Measurements from ENCODE around the gene SAPCD1.

Gene SAPCD1

GRCh38 chr6:31771992-31772358 lies 9.5 kb downstream of the SAPCD1 start:
- peak overlapping the region; percentile 63 for H3K27ac Mint-ChIP-seq
- DNase-seq (ENCODE audit: low spot score): no peak
- no peaks in the 10 kb centered on the region for H3K27me3 Mint-ChIP-seq (ENCODE audit: low read depth)
- no peak overlapping the region for H3K4me3 Mint-ChIP-seq
- H3K9me3 Mint-ChIP-seq: no peaks in the 10 kb centered on the region
- H3K4me1 Mint-ChIP-seq (ENCODE audit: low read depth): peaks cover 36% of the 10 kb centered on the region
- H3K36me3 Mint-ChIP-seq (ENCODE audit: low read depth): peaks cover 8% of the 10 kb centered on the region

- H3K27ac Mint-ChIP-seq: peak overlapping the region; percentile 76
- H3K36me3 Mint-ChIP-seq (ENCODE audit: low read depth): peaks cover 16% of the 10 kb centered on the region
- H3K4me3 Mint-ChIP-seq: no peak overlapping the region
- peaks cover 38% of the 10 kb centered on the region for H3K4me1 Mint-ChIP-seq (ENCODE audit: low read depth)
- no peaks in the 10 kb centered on the region for H3K9me3 Mint-ChIP-seq
- no peaks in the 10 kb centered on the region for H3K27me3 Mint-ChIP-seq (ENCODE audit: low read depth)
- no peak for DNase-seq (ENCODE audit: low spot score)
Observed at GRCh38 chr6:31775184-31775583, 12.7 kb downstream of the SAPCD1 start.

DNA sequence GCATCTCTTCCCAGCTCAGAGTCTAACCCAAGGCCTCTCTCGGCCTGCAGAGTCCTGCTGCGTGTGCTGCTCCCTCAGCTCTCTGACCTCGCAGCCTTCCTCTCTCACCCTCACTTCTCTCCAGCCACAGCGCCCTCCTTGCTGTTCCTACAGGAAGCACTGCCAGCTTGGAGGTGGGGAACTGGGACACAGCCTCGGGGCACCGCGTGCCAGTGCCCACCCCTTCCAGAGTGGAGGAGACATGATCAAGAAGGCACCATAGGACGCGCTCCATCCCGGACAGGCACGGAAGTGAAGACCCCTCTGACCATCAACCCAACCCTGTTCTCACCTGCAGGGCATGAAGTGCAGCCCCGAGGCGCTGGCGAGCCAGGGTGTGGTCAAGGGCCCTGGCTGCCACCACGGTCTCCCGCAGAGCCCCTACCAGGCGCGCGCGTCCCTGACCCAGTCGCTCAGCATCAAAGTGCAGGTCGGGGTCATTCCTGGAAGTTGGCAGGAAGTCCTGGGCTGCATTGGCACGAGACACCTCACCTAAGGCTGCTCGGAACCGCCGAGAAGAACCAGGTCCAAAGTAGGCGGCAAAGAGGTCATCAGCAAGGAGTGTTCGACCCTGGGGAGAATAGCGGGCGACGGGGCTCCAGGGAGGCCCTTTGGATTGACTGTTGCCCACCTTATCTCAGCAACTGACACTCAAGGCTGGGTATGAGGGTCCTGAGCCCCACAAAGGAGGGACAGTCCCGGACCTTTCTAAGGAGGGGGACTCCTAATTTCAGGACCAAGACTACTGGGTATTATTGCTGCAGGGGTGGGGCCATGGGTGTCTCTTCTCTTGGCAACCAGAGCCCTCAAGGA lies 13.4 kb downstream of the SAPCD1 start:
- H3K27ac Mint-ChIP-seq: peak overlapping the region; percentile 76
- peaks cover 18% of the 10 kb centered on the region for H3K36me3 Mint-ChIP-seq (ENCODE audit: low read depth)
- H3K9me3 Mint-ChIP-seq: no peaks in the 10 kb centered on the region
- peaks cover 36% of the 10 kb centered on the region for H3K4me1 Mint-ChIP-seq (ENCODE audit: low read depth)
- no peaks in the 10 kb centered on the region for H3K27me3 Mint-ChIP-seq (ENCODE audit: low read depth)
- DNase-seq (ENCODE audit: low spot score): no peak
- H3K4me3 Mint-ChIP-seq: peak overlapping the region; percentile 13

GRCh38 chr6:31776485-31776988 lies 14.1 kb downstream of the SAPCD1 start:
- H3K4me1 Mint-ChIP-seq (ENCODE audit: low read depth): peaks cover 29% of the 10 kb centered on the region
- H3K4me3 Mint-ChIP-seq: peak overlapping the region; percentile 13
- no peak for DNase-seq (ENCODE audit: low spot score)
- peaks cover 21% of the 10 kb centered on the region for H3K36me3 Mint-ChIP-seq (ENCODE audit: low read depth)
- peak overlapping the region; percentile 71 for H3K27ac Mint-ChIP-seq
- H3K9me3 Mint-ChIP-seq: no peaks in the 10 kb centered on the region
- no peaks in the 10 kb centered on the region for H3K27me3 Mint-ChIP-seq (ENCODE audit: low read depth)

GRCh38 chr6:31776989-31777666 lies 14.7 kb downstream of the SAPCD1 start, which contains the start of gene VWA7:
Gene VWA7 (minus strand): TSS chr6:31777328. CDS start chr6:31776779, 549 bp downstream.
- DNase-seq (ENCODE audit: low spot score): peak; percentile 89
- Mint-ChIP-seq H3K9me3 (no peaks in the 10 kb centered on the region), H3K36me3 (ENCODE audit: low read depth) (peaks cover 21% of the 10 kb centered on the region), H3K27me3 (ENCODE audit: low read depth) (no peaks in the 10 kb centered on the region), H3K4me3 (peak within 1 kb of the TSS; percentile 38), H3K4me1 (ENCODE audit: low read depth) (peaks cover 28% of the 10 kb centered on the region), H3K27ac (peak within 1 kb of the TSS; percentile 71)

DNA sequence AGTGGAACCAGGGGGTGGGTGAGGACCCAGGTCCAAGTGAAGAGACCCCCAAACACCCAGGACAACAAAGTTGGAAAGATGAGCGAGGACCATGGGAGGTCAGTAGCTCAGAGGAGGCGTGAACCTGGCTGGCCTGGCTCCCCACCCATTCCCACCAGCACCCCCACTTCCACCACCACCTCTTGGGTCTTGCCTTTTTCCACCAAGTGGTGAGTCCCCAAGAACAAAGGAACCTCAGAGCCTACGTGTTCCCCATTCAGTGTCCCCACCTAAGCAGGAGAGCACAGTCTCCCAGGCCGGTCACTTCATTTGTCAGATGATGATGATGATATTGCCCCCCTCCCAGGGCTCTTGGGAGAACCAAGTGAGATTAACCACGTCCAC lies 15.2 kb downstream of the SAPCD1 start:
- no peaks in the 10 kb centered on the region for H3K9me3 Mint-ChIP-seq
- peaks cover 26% of the 10 kb centered on the region for H3K4me1 Mint-ChIP-seq (ENCODE audit: low read depth)
- H3K27me3 Mint-ChIP-seq (ENCODE audit: low read depth): no peaks in the 10 kb centered on the region
- DNase-seq (ENCODE audit: low spot score): no peak
- no peak overlapping the region for H3K4me3 Mint-ChIP-seq
- H3K27ac Mint-ChIP-seq: peak overlapping the region; percentile 71
- peaks cover 25% of the 10 kb centered on the region for H3K36me3 Mint-ChIP-seq (ENCODE audit: low read depth)

GRCh38 chr6:31778193-31778592 lies 15.7 kb downstream of the SAPCD1 start:
- Mint-ChIP-seq H3K27ac (no peak overlapping the region), H3K9me3 (no peaks in the 10 kb centered on the region), H3K36me3 (ENCODE audit: low read depth) (peaks cover 29% of the 10 kb centered on the region), H3K4me1 (ENCODE audit: low read depth) (peaks cover 22% of the 10 kb centered on the region), H3K4me3 (no peak overlapping the region), H3K27me3 (ENCODE audit: low read depth) (no peaks in the 10 kb centered on the region)
- DNase-seq (ENCODE audit: low spot score): no peak

- Mint-ChIP-seq H3K27ac (no peak overlapping the region), H3K4me1 (ENCODE audit: low read depth) (peaks cover 22% of the 10 kb centered on the region), H3K27me3 (ENCODE audit: low read depth) (no peaks in the 10 kb centered on the region), H3K36me3 (ENCODE audit: low read depth) (peaks cover 33% of the 10 kb centered on the region), H3K9me3 (no peaks in the 10 kb centered on the region), H3K4me3 (no peak overlapping the region)
- no peak for DNase-seq (ENCODE audit: low spot score)
Observed at GRCh38 chr6:31778999-31779885, 16.8 kb downstream of the SAPCD1 start.

DNA sequence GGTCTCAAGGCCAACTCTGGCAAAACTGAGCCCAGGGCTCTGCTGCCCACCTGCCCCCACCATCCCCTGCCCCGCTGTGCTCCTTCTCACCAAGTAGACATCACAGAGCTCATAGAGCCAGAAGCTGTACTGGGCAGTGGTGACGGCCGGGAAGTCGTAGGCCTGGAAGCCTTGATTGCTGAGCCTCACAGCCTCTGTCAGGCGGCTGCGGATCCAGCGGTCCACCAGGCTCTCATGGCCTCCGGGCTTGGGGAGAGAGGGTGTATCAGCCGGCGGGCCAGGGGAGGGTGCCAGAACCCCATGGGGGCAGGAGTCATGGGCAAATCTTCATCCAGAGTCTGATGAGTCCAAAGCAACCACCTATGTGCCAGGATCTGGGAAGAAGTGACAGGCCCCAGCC lies 17.5 kb downstream of the SAPCD1 start:
- no peaks in the 10 kb centered on the region for H3K9me3 Mint-ChIP-seq
- no peak for DNase-seq (ENCODE audit: low spot score)
- no peak overlapping the region for H3K4me3 Mint-ChIP-seq
- no peaks in the 10 kb centered on the region for H3K27me3 Mint-ChIP-seq (ENCODE audit: low read depth)
- H3K36me3 Mint-ChIP-seq (ENCODE audit: low read depth): peaks cover 37% of the 10 kb centered on the region
- peaks cover 22% of the 10 kb centered on the region for H3K4me1 Mint-ChIP-seq (ENCODE audit: low read depth)
- H3K27ac Mint-ChIP-seq: no peak overlapping the region

DNA sequence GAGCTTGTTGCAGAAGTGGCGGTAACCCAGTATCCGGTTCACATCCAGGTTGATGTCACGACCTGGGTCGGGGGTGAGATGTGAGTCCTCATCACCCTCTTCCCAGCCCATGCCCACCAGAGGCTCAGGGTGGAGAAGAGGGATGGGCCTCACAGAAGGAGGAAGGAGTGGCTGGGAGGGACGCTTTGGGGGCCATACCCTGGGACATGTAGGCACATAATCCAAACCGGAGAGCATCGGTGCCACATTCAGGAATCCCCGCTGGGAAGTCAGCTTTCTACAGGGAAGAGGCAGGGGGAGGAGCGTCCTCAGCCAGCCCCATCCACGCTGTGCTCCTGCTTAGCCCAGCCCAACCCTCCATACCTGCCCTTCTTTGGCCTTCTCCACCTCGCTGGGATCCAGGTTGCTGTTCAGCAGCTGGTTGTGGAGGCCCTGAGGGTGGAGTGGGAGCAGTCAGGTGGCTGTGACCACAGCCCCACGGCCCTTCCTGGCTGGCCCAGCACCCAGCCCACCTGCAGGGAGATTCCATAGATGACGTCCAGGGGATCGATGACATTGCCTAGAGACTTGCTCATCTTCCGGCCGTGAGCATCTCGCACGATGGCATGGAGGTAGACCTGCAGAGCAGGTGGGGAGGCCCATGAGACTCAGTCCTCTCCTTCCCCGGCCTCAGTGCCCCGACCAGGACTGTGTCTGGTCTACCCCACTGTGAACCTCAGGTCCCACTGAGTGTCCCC lies 18.2 kb downstream of the SAPCD1 start:
- Mint-ChIP-seq H3K4me1 (ENCODE audit: low read depth) (peaks cover 17% of the 10 kb centered on the region), H3K4me3 (no peak overlapping the region), H3K27ac (no peak overlapping the region), H3K36me3 (ENCODE audit: low read depth) (peaks cover 38% of the 10 kb centered on the region), H3K9me3 (no peaks in the 10 kb centered on the region), H3K27me3 (ENCODE audit: low read depth) (no peaks in the 10 kb centered on the region)
- DNase-seq (ENCODE audit: low spot score): no peak

GRCh38 chr6:31781244-31782125 lies 19.0 kb downstream of the SAPCD1 start:
- Mint-ChIP-seq H3K4me1 (ENCODE audit: low read depth) (peaks cover 13% of the 10 kb centered on the region), H3K9me3 (no peaks in the 10 kb centered on the region), H3K27me3 (ENCODE audit: low read depth) (no peaks in the 10 kb centered on the region), H3K36me3 (ENCODE audit: low read depth) (peaks cover 40% of the 10 kb centered on the region), H3K27ac (no peak overlapping the region), H3K4me3 (no peak overlapping the region)
- DNase-seq (ENCODE audit: low spot score): no peak

GRCh38 chr6:31782126-31782855 lies 19.8 kb downstream of the SAPCD1 start:
- Mint-ChIP-seq H3K4me1 (ENCODE audit: low read depth) (peaks cover 6% of the 10 kb centered on the region), H3K27me3 (ENCODE audit: low read depth) (no peaks in the 10 kb centered on the region), H3K27ac (no peak overlapping the region), H3K4me3 (no peak overlapping the region), H3K9me3 (no peaks in the 10 kb centered on the region), H3K36me3 (ENCODE audit: low read depth) (peaks cover 37% of the 10 kb centered on the region)
- no peak for DNase-seq (ENCODE audit: low spot score)
